GM23338 (cell line): Measurements from ENCODE around the gene NEMP2. TPM values are rescaled to one million over a fixed set of nuclear protein-coding genes. Genes with fewer than 3 reads are reported as not detected.
"Not testable (repeated sequence)": the region's sequence is repeated elsewhere in the genome, so short reads cannot be mapped to it uniquely, and the experiment has no call there.

Experiments
- ATAC-seq: fragments of 200-7000 bp; cut with Tn5 transposase; 3 replicates; pipeline ENCODE4 v1.9.1; 2020
- DNase-seq: peaks from one replicate; pipeline ENCODE4 v3.0.0-alpha.2; 2015; ENCODE audit warnings: low spot score
- H2AFZ ChIP-seq: fragments of 200-600 bp; sonication (generic); 2 replicates; pipeline ENCODE4 v1.8.0; 2016; ENCODE audit warnings: antibody characterized with exemption, mild to moderate bottlenecking, moderate library complexity
- H3F3A ChIP-seq: fragments of 200-600 bp; sonication (generic); replicated peaks from 2 replicates; pipeline ENCODE4 v1.8.0; 2017; ENCODE audit warnings: antibody characterized with exemption, mixed run types, low read depth
- H3K27ac ChIP-seq: fragments of 200-600 bp; sonication (generic); 2 replicates; pipeline ENCODE4 v1.6.1; 2016; ENCODE audit warnings: low read depth
- H3K27me3 ChIP-seq: fragments of 200-600 bp; sonication (generic); 2 replicates; pipeline ENCODE4 v1.8.0; 2016; ENCODE audit warnings: mild to moderate bottlenecking, mixed run types, moderate library complexity; ENCODE audit not compliant: insufficient read depth
- H3K36me3 ChIP-seq: fragments of 200-600 bp; sonication (generic); 2 replicates; pipeline ENCODE4 v1.8.0; 2016; ENCODE audit warnings: mild to moderate bottlenecking; ENCODE audit not compliant: insufficient read depth
- H3K4me1 ChIP-seq: fragments of 200-600 bp; sonication (generic); 2 replicates; pipeline ENCODE4 v1.8.0; 2016; ENCODE audit warnings: mild to moderate bottlenecking, moderate library complexity; ENCODE audit not compliant: insufficient read depth
- H3K4me2 ChIP-seq: fragments of 200-600 bp; sonication (generic); 2 replicates; pipeline ENCODE4 v1.7.1; 2017; ENCODE audit warnings: mixed run types
- H3K4me3 ChIP-seq: fragments of 200-600 bp; sonication (generic); 2 replicates; pipeline ENCODE4 v1.6.1; 2016; ENCODE audit warnings: mixed run types
- H3K79me2 ChIP-seq: fragments of 200-600 bp; sonication (generic); replicated peaks from 2 replicates; pipeline ENCODE4 v1.8.0; 2017; ENCODE audit warnings: mild to moderate bottlenecking; ENCODE audit not compliant: insufficient read depth
- H3K9me2 ChIP-seq: fragments of 200-600 bp; sonication (generic); 2 replicates; pipeline ENCODE4 v1.8.0; 2017; ENCODE audit not compliant: insufficient read depth
- H4K20me1 ChIP-seq: fragments of 200-600 bp; sonication (generic); replicated peaks from 2 replicates; pipeline ENCODE4 v1.8.0; 2017; ENCODE audit warnings: mild to moderate bottlenecking; ENCODE audit not compliant: insufficient read depth
- H3K27ac Mint-ChIP-seq: 2 replicates; pipeline ENCODE4 v1.8.0; 2020; ENCODE audit warnings: inconsistent platforms, mild to moderate bottlenecking, moderate library complexity, mixed read lengths
- H3K27me3 Mint-ChIP-seq: 3 replicates; pipeline ENCODE4 v1.8.0; 2022; ENCODE audit warnings: low read depth, mild to moderate bottlenecking, moderate library complexity, mixed read lengths, inconsistent platforms; ENCODE audit not compliant: insufficient read depth, poor library complexity
- H3K36me3 Mint-ChIP-seq: 3 replicates; pipeline ENCODE4 v1.8.0; 2021; ENCODE audit warnings: low read depth, mild to moderate bottlenecking, inconsistent platforms, moderate library complexity, mixed read lengths
- H3K4me1 Mint-ChIP-seq: 3 replicates; pipeline ENCODE4 v1.8.0; 2020; ENCODE audit warnings: mild to moderate bottlenecking, inconsistent platforms, mixed read lengths
- H3K4me3 Mint-ChIP-seq: 3 replicates; pipeline ENCODE4 v1.8.0; 2021; ENCODE audit warnings: moderate library complexity, mild to moderate bottlenecking, inconsistent platforms, mixed read lengths
- H3K9me3 Mint-ChIP-seq: 3 replicates; pipeline ENCODE4 v1.8.0; 2020; ENCODE audit warnings: moderate library complexity, mild to moderate bottlenecking, inconsistent platforms, mixed read lengths
- CREB1 ChIP-seq: fragments of 250-450 bp; sonication (Bioruptor Pico); IDR thresholded peaks from 2 replicates; pipeline ENCODE4 v1.5.0; 2020; ENCODE audit warnings: low read depth, mild to moderate bottlenecking, moderate library complexity
- CTCF ChIP-seq, 2 experiments: fragments of 200-600 bp in 1 of 2; sonication (generic) in 1 of 2; conservative IDR thresholded peaks; 2 replicates each; pipeline versions ENCODE4 v1.5.1 to v1.6.1; 2016 to 2017; ENCODE audit warnings: antibody characterized with exemption in 2 of 2, low read depth in 2 of 2, mild to moderate bottlenecking in 2 of 2, moderate library complexity in 1 of 2
- EZH2 ChIP-seq: fragments of 200-600 bp; sonication (generic); IDR thresholded peaks from one replicate; pipeline ENCODE4 v1.8.0; 2017; ENCODE audit warnings: antibody characterized with exemption, mild to moderate bottlenecking, low read depth; ENCODE audit not compliant: unreplicated experiment
- EZH2phosphoT487 ChIP-seq: fragments of 200-600 bp; sonication (generic); IDR thresholded peaks from one replicate; pipeline ENCODE4 v1.8.1; 2018; ENCODE audit warnings: antibody characterized with exemption; ENCODE audit not compliant: unreplicated experiment
- JUNB ChIP-seq: IDR thresholded peaks from one replicate; pipeline ENCODE4 v1.6.1; 2016; ENCODE audit warnings: antibody characterized with exemption; ENCODE audit not compliant: unreplicated experiment
- NANOG ChIP-seq: IDR thresholded peaks from 2 replicates; pipeline ENCODE4 v1.6.1; 2016; ENCODE audit warnings: antibody characterized with exemption, borderline replicate concordance
- POLR2AphosphoS5 ChIP-seq: IDR thresholded peaks from 2 replicates; pipeline ENCODE4 v1.6.1; 2016; ENCODE audit warnings: antibody characterized with exemption, low read depth
- REST ChIP-seq: IDR thresholded peaks from one replicate; pipeline ENCODE4 v1.6.1; 2018; ENCODE audit warnings: antibody characterized with exemption; ENCODE audit not compliant: unreplicated experiment
- STAT1 ChIP-seq: IDR thresholded peaks from one replicate; pipeline ENCODE4 v1.6.1; 2016; ENCODE audit warnings: antibody characterized with exemption; ENCODE audit not compliant: unreplicated experiment
- ZNF114 ChIP-seq: fragments of 250-450 bp; sonication (Bioruptor Pico); IDR thresholded peaks from 2 replicates; pipeline ENCODE4 v1.5.0; 2020; ENCODE audit warnings: mild to moderate bottlenecking, moderate library complexity
- ZNF331 ChIP-seq: fragments of 250-450 bp; sonication (Bioruptor Pico); IDR thresholded peaks from 2 replicates; pipeline ENCODE4 v1.5.0; 2020; ENCODE audit warnings: low read depth, mild to moderate bottlenecking, moderate library complexity
- polyA plus RNA-seq: library from polyadenylated mRNA; unstranded; fragments of >200 nt; fragmentation: Nextera tagmentation; extraction: Ambion mirVana; gene quantifications from 2 replicates; pipeline ENCODE4 v1.2.1, GENCODE V29; 2016
- total RNA-seq: library from RNA; depleted of rRNA; stranded (reverse); fragments of >200 nt; shearing (Covaris generic); gene quantifications from 2 replicates; pipeline ENCODE4 v1.2.3, GENCODE V29; 2014

Gene NEMP2
- total and polyA plus RNA-seq, 2 experiments from 2014 or later, result 1.2 to 4.0 TPM

GRCh38 chr2:190494600-190495227 is 39.8 kb downstream of the NEMP2 start:
- peaks cover 15% of the 10 kb centered on the region; the same call in 2 of the 3 replicates for H3K36me3 Mint-ChIP-seq
- H3K27me3 Mint-ChIP-seq, H3K27me3 ChIP-seq, H3K79me2 ChIP-seq, H3K4me3 Mint-ChIP-seq, H3K4me3 ChIP-seq, H2AFZ ChIP-seq, H3K9me2 ChIP-seq, ATAC-seq, H3K36me3 ChIP-seq, H3K27ac ChIP-seq, H3F3A ChIP-seq, H4K20me1 ChIP-seq, H3K4me2 ChIP-seq, H3K9me3 Mint-ChIP-seq, H3K27ac Mint-ChIP-seq, DNase-seq, H3K4me1 ChIP-seq: not testable (repeated sequence)
- peaks cover 11% of the 10 kb centered on the region for H3K4me1 Mint-ChIP-seq

- peaks cover 20% of the 10 kb centered on the region for H3K4me1 Mint-ChIP-seq
- Histone ChIP-seq H3K79me2 (no peaks in the 10 kb centered on the region), H3K27ac (no peak overlapping the region), H3K4me3 (no peak overlapping the region), H3K4me1 (peaks cover 11% of the 10 kb centered on the region), H3K36me3 (no peaks in the 10 kb centered on the region), H3K27me3 (no peaks in the 10 kb centered on the region), H3F3A (no peaks in the 10 kb centered on the region), H2AFZ (no peak overlapping the region), H4K20me1 (no peaks in the 10 kb centered on the region; the same call in 1 of the 2 replicates), H3K4me2 (no peak overlapping the region), H3K9me2 (no peaks in the 10 kb centered on the region)
- no peak for DNase-seq
- H3K27ac Mint-ChIP-seq, result no peak overlapping the region
- no peak overlapping the region for H3K4me3 Mint-ChIP-seq
- H3K36me3 Mint-ChIP-seq, result peaks cover 15% of the 10 kb centered on the region; the same call in 2 of the 3 replicates
- ATAC-seq, result no peak
- H3K9me3 Mint-ChIP-seq, result peaks cover 2% of the 10 kb centered on the region; the same call in 2 of the 3 replicates
- H3K27me3 Mint-ChIP-seq, result peaks cover 9% of the 10 kb centered on the region
- TF ChIP-seq ZNF331 (CRISPR knock-in tag), result no peak
- TF ChIP-seq EZH2, result no peak
- TF ChIP-seq EZH2phosphoT487, result no peak
- no peak for TF ChIP-seq STAT1
- no peak for TF ChIP-seq CTCF (conservative IDR thresholded peaks at IDR 0.05; ENCODE audit: low read depth in 2 of 2)
- TF ChIP-seq CREB1 (CRISPR knock-in tag), result no peak
- TF ChIP-seq POLR2AphosphoS5, result no peak
- no peak for TF ChIP-seq NANOG
- TF ChIP-seq JUNB, result no peak
- no peak for TF ChIP-seq REST
- no peak for TF ChIP-seq ZNF114 (CRISPR knock-in tag)
These were observed 41.4 kb downstream of the NEMP2 start for GRCh38 chr2:190493095-190493494.
